ENCODE measurements around the gene C1QB. TPM values are rescaled to one million over a fixed set of nuclear protein-coding genes. Genes with fewer than 3 reads are reported as not detected.

The C1QB gene
- total RNA-seq, 1 donor from 2014 or later: not detected

- no peak within 1 kb of the TSS for H3K27ac Mint-ChIP-seq (ENCODE audit: unreplicated experiment)
- peaks cover 10% of the 10 kb centered on the region for H3K27me3 Mint-ChIP-seq (ENCODE audit: unreplicated experiment)
- H3K36me3 Mint-ChIP-seq (ENCODE audit: low read depth, unreplicated experiment): no peaks in the 10 kb centered on the region
- no peaks in the 10 kb centered on the region for H3K9me3 Mint-ChIP-seq (ENCODE audit: unreplicated experiment)
- no peak for DNase-seq (ENCODE audit: low spot score)
- no peaks in the 10 kb centered on the region for H3K4me1 Mint-ChIP-seq (ENCODE audit: unreplicated experiment)
- H3K4me3 Mint-ChIP-seq (ENCODE audit: unreplicated experiment): no peak within 1 kb of the TSS
- TF ChIP-seq CTCF (IDR thresholded peaks at IDR 0.05; ENCODE audit: unreplicated experiment): no peak
Observed at GRCh38 chr1:22643381-22643780, 9.7 kb upstream of the C1QB start, which contains the start of gene C1QC. Gene C1QC, plus strand, starts transcription at chr1:22643633. Its CDS starts 391 bp downstream, at chr1:22644024.

DNA sequence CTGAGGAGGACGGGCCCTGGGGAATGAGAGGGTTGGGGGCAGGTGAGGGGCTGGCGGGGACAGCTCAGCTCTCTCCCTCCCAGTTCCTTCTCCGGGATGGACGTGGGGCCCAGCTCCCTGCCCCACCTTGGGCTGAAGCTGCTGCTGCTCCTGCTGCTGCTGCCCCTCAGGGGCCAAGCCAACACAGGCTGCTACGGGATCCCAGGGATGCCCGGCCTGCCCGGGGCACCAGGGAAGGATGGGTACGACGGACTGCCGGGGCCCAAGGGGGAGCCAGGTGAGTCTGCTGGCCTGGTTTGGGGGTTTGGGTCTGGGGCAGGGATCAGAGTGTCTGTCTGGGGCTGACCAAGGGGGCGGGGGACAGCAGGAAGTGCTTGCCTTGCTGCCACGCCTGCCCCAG, 9.1 kb upstream of the C1QB start:
- no peaks in the 10 kb centered on the region for H3K4me1 Mint-ChIP-seq (ENCODE audit: unreplicated experiment)
- H3K36me3 Mint-ChIP-seq (ENCODE audit: low read depth, unreplicated experiment): no peaks in the 10 kb centered on the region
- no peaks in the 10 kb centered on the region for H3K9me3 Mint-ChIP-seq (ENCODE audit: unreplicated experiment)
- H3K27me3 Mint-ChIP-seq (ENCODE audit: unreplicated experiment): peaks cover 10% of the 10 kb centered on the region
- no peak for DNase-seq (ENCODE audit: low spot score)
- H3K4me3 Mint-ChIP-seq (ENCODE audit: unreplicated experiment): no peak overlapping the region
- H3K27ac Mint-ChIP-seq (ENCODE audit: unreplicated experiment): no peak overlapping the region
- TF ChIP-seq CTCF (IDR thresholded peaks at IDR 0.05; ENCODE audit: unreplicated experiment): no peak

GRCh38 chr1:22645931-22646330, 7.1 kb upstream of the C1QB start:
- Mint-ChIP-seq H3K4me1 (ENCODE audit: unreplicated experiment) (no peaks in the 10 kb centered on the region), H3K9me3 (ENCODE audit: unreplicated experiment) (no peaks in the 10 kb centered on the region), H3K27me3 (ENCODE audit: unreplicated experiment) (peaks cover 8% of the 10 kb centered on the region), H3K27ac (ENCODE audit: unreplicated experiment) (no peak overlapping the region), H3K4me3 (ENCODE audit: unreplicated experiment) (no peak overlapping the region), H3K36me3 (ENCODE audit: low read depth, unreplicated experiment) (no peaks in the 10 kb centered on the region)
- no peak for DNase-seq (ENCODE audit: low spot score)
- TF ChIP-seq CTCF (IDR thresholded peaks at IDR 0.05; ENCODE audit: unreplicated experiment): no peak

- Mint-ChIP-seq H3K36me3 (ENCODE audit: low read depth, unreplicated experiment) (no peaks in the 10 kb centered on the region), H3K27me3 (ENCODE audit: unreplicated experiment) (peaks cover 4% of the 10 kb centered on the region), H3K4me1 (ENCODE audit: unreplicated experiment) (no peaks in the 10 kb centered on the region), H3K9me3 (ENCODE audit: unreplicated experiment) (no peaks in the 10 kb centered on the region), H3K27ac (ENCODE audit: unreplicated experiment) (no peak overlapping the region), H3K4me3 (ENCODE audit: unreplicated experiment) (no peak overlapping the region)
- no peak for TF ChIP-seq CTCF (IDR thresholded peaks at IDR 0.05; ENCODE audit: unreplicated experiment)
- no peak for DNase-seq (ENCODE audit: low spot score)
Observed at GRCh38 chr1:22646384-22646783, 6.7 kb upstream of the C1QB start.

- Mint-ChIP-seq H3K9me3 (ENCODE audit: unreplicated experiment) (no peaks in the 10 kb centered on the region), H3K27ac (ENCODE audit: unreplicated experiment) (no peak overlapping the region), H3K27me3 (ENCODE audit: unreplicated experiment) (peaks cover 6% of the 10 kb centered on the region), H3K4me1 (ENCODE audit: unreplicated experiment) (no peaks in the 10 kb centered on the region), H3K36me3 (ENCODE audit: low read depth, unreplicated experiment) (no peaks in the 10 kb centered on the region), H3K4me3 (ENCODE audit: unreplicated experiment) (no peak overlapping the region)
- no peak for DNase-seq (ENCODE audit: low spot score)
- no peak for TF ChIP-seq CTCF (IDR thresholded peaks at IDR 0.05; ENCODE audit: unreplicated experiment)
Observed at GRCh38 chr1:22650089-22650693, 2.8 kb upstream of the C1QB start.
